CD4-positive, alpha-beta memory T cell (primary cell): ENCODE measurements around the gene KCNIP1. TPM values are rescaled to one million over a fixed set of nuclear protein-coding genes. Genes with fewer than 3 reads are reported as not detected.

Experiments used
- CTCF ChIA-PET: fragments of 350-600 bp; sonication (Branson Sonifier 250); formaldehyde crosslinking; loops from one replicate; lab custom pipeline; 2021; ENCODE audit warnings: inconsistent platforms; ENCODE audit not compliant: partially characterized antibody; lab: Charles Lee
- POLR2A ChIA-PET: fragments of 350-600 bp; sonication (Branson Sonifier 250); formaldehyde crosslinking; loops from one replicate; lab custom pipeline; 2021; ENCODE audit not compliant: partially characterized antibody; lab: Charles Lee
- DNase-seq, 5 donors: peaks; one replicate each; pipeline versions ENCODE4 v3.0.0 to v3.0.0-alpha.2; 2020 to 2022; ENCODE audit warnings: mixed read lengths in 1 of 5
- H3K27ac ChIP-seq: one replicate; pipeline ENCODE4 v1.7.0; 2013; ENCODE audit warnings: low read depth, low read length
- H3K27me3 ChIP-seq: 2 replicates; pipeline ENCODE4 v1.7.0; 2013; ENCODE audit warnings: mild to moderate bottlenecking, low read length, moderate library complexity; ENCODE audit not compliant: insufficient read depth
- H3K36me3 ChIP-seq: 2 replicates; pipeline ENCODE4 v1.7.0; 2013; ENCODE audit warnings: mild to moderate bottlenecking, low read length, moderate library complexity; ENCODE audit not compliant: insufficient read depth
- H3K4me1 ChIP-seq: 2 replicates; pipeline ENCODE4 v1.7.0; 2013; ENCODE audit warnings: mild to moderate bottlenecking, low read length, moderate library complexity; ENCODE audit not compliant: insufficient read depth
- H3K4me3 ChIP-seq, 2 donors: one replicate each; pipeline ENCODE4 v1.7.0; 2013; ENCODE audit warnings: low read length in 2 of 2, mild to moderate bottlenecking in 1 of 2
- H3K9me3 ChIP-seq, 2 donors: one replicate each; pipeline ENCODE4 v1.7.0; 2013; ENCODE audit warnings: low read length in 2 of 2, control low read depth in 1 of 2; ENCODE audit not compliant: control insufficient read depth in 1 of 2
- H3K27ac Mint-ChIP-seq, 7 donors: one replicate each; pipeline ENCODE4 v1.8.0; 2020 to 2021; ENCODE audit warnings: mixed read lengths in 7 of 7, mild to moderate bottlenecking in 6 of 7, inconsistent platforms in 3 of 7, moderate library complexity in 3 of 7
- H3K27me3 Mint-ChIP-seq, 2 donors: one replicate each; pipeline ENCODE4 v1.8.0; 2020 to 2021; ENCODE audit warnings: mixed read lengths in 2 of 2
- H3K36me3 Mint-ChIP-seq, 2 donors: one replicate each; pipeline ENCODE4 v1.8.0; 2020 to 2021; ENCODE audit warnings: mixed read lengths in 2 of 2, inconsistent platforms in 1 of 2, mild to moderate bottlenecking in 1 of 2
- H3K4me1 Mint-ChIP-seq, 4 donors: one replicate each; pipeline ENCODE4 v1.8.0; 2020 to 2021; ENCODE audit warnings: mixed read lengths in 4 of 4, mild to moderate bottlenecking in 1 of 4
- H3K4me3 Mint-ChIP-seq, 8 donors: one replicate each; pipeline ENCODE4 v1.8.0; 2020 to 2021; ENCODE audit warnings: mixed read lengths in 8 of 8, mild to moderate bottlenecking in 7 of 8, moderate library complexity in 6 of 8, inconsistent platforms in 3 of 8
- H3K9me3 Mint-ChIP-seq, 8 donors: one replicate each; pipeline ENCODE4 v1.8.0; 2020 to 2021; ENCODE audit warnings: mixed read lengths in 8 of 8, mild to moderate bottlenecking in 5 of 8, inconsistent platforms in 3 of 8, moderate library complexity in 1 of 8
- intact Hi-C: fragments of 100-400 bp; cut with micrococcal nuclease; formaldehyde crosslinking; loops from one replicate; pipeline ENCODE4 v1.15.1; 2023
- polyA plus RNA-seq, 2 donors: library from polyadenylated mRNA; unstranded; fragments of 300-500 nt; fragmentation: Illumina TruSeq; gene quantifications; one replicate each; pipeline ENCODE4 v1.2.3, GENCODE V29; 2021
- total RNA-seq, 2 experiments: library from RNA; stranded (reverse); gene quantifications; one replicate each; pipeline ENCODE4 v1.2.3, GENCODE V29; 2021

The KCNIP1 gene
- total and polyA plus RNA-seq, 4 experiments from 2014 or later, result not detected

GRCh38 chr5:170576602-170577535 lies 73.0 kb downstream of the KCNIP1 start:
- no peaks in the 10 kb centered on the region for H3K36me3 ChIP-seq
- no peaks in the 10 kb centered on the region for H3K27me3 ChIP-seq
- H3K4me1 ChIP-seq, result no peaks in the 10 kb centered on the region
- H3K9me3 ChIP-seq, result no peaks in the 10 kb centered on the region
- no peaks in the 10 kb centered on the region for H3K36me3 Mint-ChIP-seq
- H3K4me1 Mint-ChIP-seq, result peaks cover 0 to 7% (median 4%) of the 10 kb centered on the region in 4 donors
- H3K4me3 ChIP-seq, result no peak overlapping the region
- DNase-seq, result no peak
- H3K27ac Mint-ChIP-seq, result no peak overlapping the region
- peaks cover 0 to 13% (median 4%) of the 10 kb centered on the region in 8 donors for H3K9me3 Mint-ChIP-seq
- H3K27me3 Mint-ChIP-seq, result peaks cover 11 to 19% of the 10 kb centered on the region in 2 donors
- POLR2A ChIA-PET, result no interaction called here
- no peak overlapping the region for H3K4me3 Mint-ChIP-seq
- CTCF ChIA-PET, result no interaction called here
- H3K27ac ChIP-seq, result no peak overlapping the region
- intact Hi-C loops, result no loop called here

GRCh38 chr5:170579601-170580000 lies 75.8 kb downstream of the KCNIP1 start:
- H3K27ac Mint-ChIP-seq, result no peak overlapping the region
- no peaks in the 10 kb centered on the region for H3K4me1 Mint-ChIP-seq
- no peaks in the 10 kb centered on the region for H3K36me3 Mint-ChIP-seq
- Histone ChIP-seq H3K27ac (no peak overlapping the region), H3K9me3 (no peaks in the 10 kb centered on the region), H3K4me3 (no peak overlapping the region), H3K36me3 (no peaks in the 10 kb centered on the region), H3K4me1 (no peaks in the 10 kb centered on the region), H3K27me3 (no peaks in the 10 kb centered on the region)
- peaks cover 0 to 13% (median 4%) of the 10 kb centered on the region in 8 donors for H3K9me3 Mint-ChIP-seq
- ChIA-PET POLR2A (no interaction called here), CTCF (no interaction called here)
- DNase-seq, result no peak
- intact Hi-C loops, result no loop called here
- peaks cover 8 to 23% of the 10 kb centered on the region in 2 donors for H3K27me3 Mint-ChIP-seq
- H3K4me3 Mint-ChIP-seq, result no peak overlapping the region

- Histone ChIP-seq H3K4me3 (no peak overlapping the region), H3K27ac (no peak overlapping the region), H3K27me3 (no peaks in the 10 kb centered on the region), H3K36me3 (no peaks in the 10 kb centered on the region), H3K9me3 (no peaks in the 10 kb centered on the region), H3K4me1 (no peaks in the 10 kb centered on the region)
- Mint-ChIP-seq H3K27ac (no peak overlapping the region), H3K4me1 (no peaks in the 10 kb centered on the region), H3K9me3 (peaks cover 0 to 8% (median 4%) of the 10 kb centered on the region in 8 donors), H3K27me3 (peaks cover 7 to 18% of the 10 kb centered on the region in 2 donors), H3K4me3 (no peak overlapping the region), H3K36me3 (no peaks in the 10 kb centered on the region)
- ChIA-PET POLR2A (no interaction called here), CTCF (no interaction called here)
- DNase-seq, result no peak
- intact Hi-C loops, result no loop called here
These were observed 77.4 kb downstream of the KCNIP1 start for GRCh38 chr5:170581211-170581610.

GRCh38 chr5:170582644-170583330 lies 79.0 kb downstream of the KCNIP1 start:
- DNase-seq, result no peak
- H3K27me3 Mint-ChIP-seq, result peaks cover 8 to 15% of the 10 kb centered on the region in 2 donors
- H3K9me3 Mint-ChIP-seq, result peaks cover 0 to 10% (median 4%) of the 10 kb centered on the region in 8 donors
- H3K36me3 Mint-ChIP-seq, result no peaks in the 10 kb centered on the region
- no peak overlapping the region for H3K27ac ChIP-seq
- H3K27ac Mint-ChIP-seq, result no peak overlapping the region
- no peak overlapping the region for H3K4me3 Mint-ChIP-seq
- no peaks in the 10 kb centered on the region for H3K9me3 ChIP-seq
- intact Hi-C loops, result no loop called here
- no peaks in the 10 kb centered on the region for H3K4me1 ChIP-seq
- no peaks in the 10 kb centered on the region for H3K27me3 ChIP-seq
- no peaks in the 10 kb centered on the region for H3K36me3 ChIP-seq
- H3K4me3 ChIP-seq, result no peak overlapping the region
- H3K4me1 Mint-ChIP-seq, result no peaks in the 10 kb centered on the region
- CTCF ChIA-PET, result no interaction called here
- POLR2A ChIA-PET, result no interaction called here

GRCh38 chr5:170584003-170584402 lies 80.2 kb downstream of the KCNIP1 start:
- Mint-ChIP-seq H3K27me3 (peaks cover 2 to 10% of the 10 kb centered on the region in 2 donors), H3K9me3 (peaks cover 0 to 3% (median 0%) of the 10 kb centered on the region in 8 donors), H3K27ac (peak overlapping the region in 1 of 7 donors; percentile 49), H3K4me1 (no peaks in the 10 kb centered on the region), H3K36me3 (no peaks in the 10 kb centered on the region), H3K4me3 (no peak overlapping the region)
- H3K4me3 ChIP-seq, result no peak overlapping the region
- POLR2A ChIA-PET, result no interaction called here
- H3K9me3 ChIP-seq, result no peaks in the 10 kb centered on the region
- CTCF ChIA-PET, result no interaction called here
- no peaks in the 10 kb centered on the region for H3K36me3 ChIP-seq
- H3K27me3 ChIP-seq, result no peaks in the 10 kb centered on the region
- no peak for DNase-seq
- H3K4me1 ChIP-seq, result no peaks in the 10 kb centered on the region
- no peak overlapping the region for H3K27ac ChIP-seq
- intact Hi-C loops, result no loop called here

- Mint-ChIP-seq H3K9me3 (peaks cover 0 to 7% (median 0%) of the 10 kb centered on the region in 8 donors), H3K4me3 (no peak overlapping the region), H3K36me3 (no peaks in the 10 kb centered on the region), H3K27ac (no peak overlapping the region), H3K4me1 (no peaks in the 10 kb centered on the region), H3K27me3 (peaks cover 2 to 10% of the 10 kb centered on the region in 2 donors)
- H3K9me3 ChIP-seq, result no peaks in the 10 kb centered on the region
- H3K4me1 ChIP-seq, result no peaks in the 10 kb centered on the region
- H3K36me3 ChIP-seq, result no peaks in the 10 kb centered on the region
- CTCF ChIA-PET, result no interaction called here
- no peaks in the 10 kb centered on the region for H3K27me3 ChIP-seq
- intact Hi-C loops, result no loop called here
- H3K4me3 ChIP-seq, result no peak overlapping the region
- POLR2A ChIA-PET, result no interaction called here
- DNase-seq, result no peak
- no peak overlapping the region for H3K27ac ChIP-seq
These were observed 80.7 kb downstream of the KCNIP1 start for GRCh38 chr5:170584450-170585058.
